KMS-11 (cell line): ENCODE results near the gene ID3.

Experiments
- H2AFZ ChIP-seq: fragments of 200-600 bp; sonication (generic); 2 replicates; pipeline ENCODE4 v1.6.1; 2016; ENCODE audit warnings: antibody characterized with exemption, mixed run types, low read depth
- H3K27ac ChIP-seq: fragments of 200-600 bp; sonication (generic); 2 replicates; pipeline ENCODE4 v1.6.1; 2016; ENCODE audit warnings: mild to moderate bottlenecking, mixed run types
- H3K27me3 ChIP-seq: fragments of 200-600 bp; sonication (generic); 2 replicates; pipeline ENCODE4 v1.6.1; 2017; ENCODE audit warnings: mild to moderate bottlenecking, low read depth, mixed run types, moderate library complexity; ENCODE audit not compliant: insufficient read depth
- H3K36me3 ChIP-seq: fragments of 200-600 bp; sonication (generic); 2 replicates; pipeline ENCODE4 v1.6.1; 2017; ENCODE audit warnings: mild to moderate bottlenecking, mixed run types; ENCODE audit not compliant: insufficient read depth
- H3K4me1 ChIP-seq: fragments of 200-600 bp; sonication (generic); 2 replicates; pipeline ENCODE4 v1.6.1; 2016; ENCODE audit warnings: mild to moderate bottlenecking, low read depth, mixed run types; ENCODE audit not compliant: poor library complexity, severe bottlenecking
- H3K4me2 ChIP-seq: fragments of 200-600 bp; sonication (generic); 2 replicates; pipeline ENCODE4 v1.7.0; 2016; ENCODE audit warnings: mild to moderate bottlenecking, mixed run types
- H3K4me3 ChIP-seq: fragments of 200-600 bp; sonication (generic); IDR thresholded peaks from 2 replicates; pipeline ENCODE4 v1.6.1; 2017; ENCODE audit warnings: low read depth, low read length, mixed read lengths; ENCODE audit not compliant: insufficient read depth
- H3K79me2 ChIP-seq: fragments of 200-600 bp; sonication (generic); 2 replicates; pipeline ENCODE4 v1.6.1; 2016; ENCODE audit warnings: low read depth, mixed run types; ENCODE audit not compliant: insufficient read depth
- H3K9ac ChIP-seq: fragments of 200-600 bp; sonication (generic); 2 replicates; pipeline ENCODE4 v1.6.1; 2016; ENCODE audit warnings: mild to moderate bottlenecking, mixed run types
- H4K20me1 ChIP-seq: fragments of 200-600 bp; sonication (generic); 2 replicates; pipeline ENCODE4 v1.6.1; 2016; ENCODE audit warnings: mild to moderate bottlenecking, mixed run types; ENCODE audit not compliant: insufficient read depth
- TF ChIP-seq, protein P1 (sequence below): fragments of 200-600 bp; sonication (generic); conservative IDR thresholded peaks from 2 replicates; pipeline ENCODE4 v1.6.1; 2017; ENCODE audit warnings: low read depth, mild to moderate bottlenecking, antibody characterized with exemption, low read length, moderate library complexity, mixed read lengths

The ID3 gene

GRCh38 chr1:23526329-23527041, 32.8 kb downstream of the ID3 start:
- H2AFZ ChIP-seq: no peak overlapping the region
- peaks cover 74% of the 10 kb centered on the region for H3K4me1 ChIP-seq
- peak overlapping the region; percentile 87 for H3K27ac ChIP-seq
- H3K4me3 ChIP-seq: peak overlapping the region; percentile 40
- H3K4me2 ChIP-seq: peak overlapping the region; percentile 98
- H4K20me1 ChIP-seq: no peaks in the 10 kb centered on the region
- H3K27me3 ChIP-seq: no peaks in the 10 kb centered on the region
- H3K9ac ChIP-seq: peak overlapping the region; percentile 63; the same call in 1 of the 2 replicates
- H3K79me2 ChIP-seq: peaks cover 78% of the 10 kb centered on the region
- TF ChIP-seq, protein P1, sequence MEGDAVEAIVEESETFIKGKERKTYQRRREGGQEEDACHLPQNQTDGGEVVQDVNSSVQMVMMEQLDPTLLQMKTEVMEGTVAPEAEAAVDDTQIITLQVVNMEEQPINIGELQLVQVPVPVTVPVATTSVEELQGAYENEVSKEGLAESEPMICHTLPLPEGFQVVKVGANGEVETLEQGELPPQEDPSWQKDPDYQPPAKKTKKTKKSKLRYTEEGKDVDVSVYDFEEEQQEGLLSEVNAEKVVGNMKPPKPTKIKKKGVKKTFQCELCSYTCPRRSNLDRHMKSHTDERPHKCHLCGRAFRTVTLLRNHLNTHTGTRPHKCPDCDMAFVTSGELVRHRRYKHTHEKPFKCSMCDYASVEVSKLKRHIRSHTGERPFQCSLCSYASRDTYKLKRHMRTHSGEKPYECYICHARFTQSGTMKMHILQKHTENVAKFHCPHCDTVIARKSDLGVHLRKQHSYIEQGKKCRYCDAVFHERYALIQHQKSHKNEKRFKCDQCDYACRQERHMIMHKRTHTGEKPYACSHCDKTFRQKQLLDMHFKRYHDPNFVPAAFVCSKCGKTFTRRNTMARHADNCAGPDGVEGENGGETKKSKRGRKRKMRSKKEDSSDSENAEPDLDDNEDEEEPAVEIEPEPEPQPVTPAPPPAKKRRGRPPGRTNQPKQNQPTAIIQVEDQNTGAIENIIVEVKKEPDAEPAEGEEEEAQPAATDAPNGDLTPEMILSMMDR: no peak
- peaks cover 13% of the 10 kb centered on the region; the same call in 1 of the 2 replicates for H3K36me3 ChIP-seq

DNA sequence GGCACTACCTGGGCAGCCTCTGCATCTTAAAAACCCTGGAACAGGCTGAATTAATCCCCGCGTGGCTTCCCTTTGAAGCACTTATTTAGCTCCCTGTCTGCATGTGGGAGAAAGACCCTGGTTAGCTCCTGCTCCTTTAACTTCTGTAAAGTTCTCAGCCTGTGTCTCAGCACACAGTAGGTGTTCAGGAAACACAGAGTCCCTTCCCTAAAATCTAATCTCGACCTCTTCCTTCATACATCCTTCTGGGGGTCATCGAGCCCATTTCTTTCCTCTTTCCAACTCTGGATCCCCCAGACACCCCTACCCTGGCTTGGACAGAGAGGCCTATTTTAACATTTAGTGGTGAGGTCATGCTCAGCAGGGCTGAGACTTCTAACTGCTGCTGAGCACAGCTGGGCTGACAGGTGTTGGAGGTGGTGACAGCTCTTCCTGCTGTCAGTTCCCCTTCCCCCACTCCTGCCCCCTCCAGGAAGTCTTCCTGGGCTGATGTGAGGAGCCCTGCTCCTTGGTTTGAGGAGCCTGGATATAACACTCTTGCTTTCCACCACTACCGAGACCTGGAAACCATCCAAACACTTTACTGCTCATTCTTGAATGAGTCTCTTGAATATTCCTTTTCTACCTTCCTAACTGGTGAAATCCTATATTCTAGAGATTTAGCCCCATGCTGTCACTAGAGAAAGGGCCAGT, 33.6 kb downstream of the ID3 start:
- Histone ChIP-seq H4K20me1 (no peaks in the 10 kb centered on the region), H2AFZ (no peak overlapping the region), H3K4me1 (peaks cover 74% of the 10 kb centered on the region), H3K36me3 (peaks cover 13% of the 10 kb centered on the region; the same call in 1 of the 2 replicates), H3K27me3 (no peaks in the 10 kb centered on the region), H3K79me2 (peaks cover 81% of the 10 kb centered on the region), H3K27ac (peak overlapping the region; percentile 87), H3K4me3 (peak overlapping the region; percentile 40), H3K4me2 (peak overlapping the region; percentile 98), H3K9ac (peak overlapping the region; percentile 63; the same call in 1 of the 2 replicates)
- TF ChIP-seq, protein P1: no peak

DNA sequence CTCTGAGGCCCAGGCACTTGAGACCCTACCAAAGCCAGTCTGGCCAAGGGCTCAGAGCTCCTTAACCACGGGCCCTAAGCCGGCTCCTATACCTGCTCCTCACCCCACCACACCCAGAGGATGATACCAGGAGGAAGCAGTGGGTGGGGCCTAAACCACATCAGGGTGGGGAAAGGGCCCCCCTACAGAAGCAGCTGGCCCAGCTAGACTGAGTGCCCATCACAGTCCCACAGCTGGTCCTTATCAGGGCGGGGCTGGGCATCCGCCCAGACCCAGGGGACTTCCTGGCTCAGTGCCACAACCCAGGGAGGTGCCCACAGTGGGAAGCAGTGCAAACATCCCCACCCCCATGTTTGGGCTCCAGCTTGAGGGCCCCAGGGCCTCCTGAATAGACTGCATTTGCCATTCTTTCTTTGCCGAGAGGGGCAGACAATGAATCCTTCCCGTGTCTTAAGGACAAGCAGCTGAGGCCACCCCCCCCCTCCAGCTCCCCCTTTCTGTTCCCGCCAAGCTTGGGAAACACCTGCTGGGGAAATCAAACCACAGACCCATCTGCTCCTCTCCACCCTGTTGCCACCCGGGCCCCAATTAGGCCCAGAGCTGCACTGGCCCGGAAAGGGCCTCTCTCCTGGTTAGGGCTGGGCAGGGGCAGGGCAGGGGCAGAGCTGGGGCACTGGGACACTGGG, 34.4 kb downstream of the ID3 start:
- Histone ChIP-seq H3K27ac (peak overlapping the region; percentile 87), H3K4me1 (peaks cover 74% of the 10 kb centered on the region), H4K20me1 (no peaks in the 10 kb centered on the region), H3K27me3 (no peaks in the 10 kb centered on the region), H2AFZ (no peak overlapping the region), H3K4me2 (peak overlapping the region; percentile 98), H3K4me3 (no peak overlapping the region), H3K36me3 (peaks cover 13% of the 10 kb centered on the region; the same call in 1 of the 2 replicates), H3K9ac (peak overlapping the region; percentile 63; the same call in 1 of the 2 replicates), H3K79me2 (peaks cover 73% of the 10 kb centered on the region)
- TF ChIP-seq, protein P1: no peak

DNA sequence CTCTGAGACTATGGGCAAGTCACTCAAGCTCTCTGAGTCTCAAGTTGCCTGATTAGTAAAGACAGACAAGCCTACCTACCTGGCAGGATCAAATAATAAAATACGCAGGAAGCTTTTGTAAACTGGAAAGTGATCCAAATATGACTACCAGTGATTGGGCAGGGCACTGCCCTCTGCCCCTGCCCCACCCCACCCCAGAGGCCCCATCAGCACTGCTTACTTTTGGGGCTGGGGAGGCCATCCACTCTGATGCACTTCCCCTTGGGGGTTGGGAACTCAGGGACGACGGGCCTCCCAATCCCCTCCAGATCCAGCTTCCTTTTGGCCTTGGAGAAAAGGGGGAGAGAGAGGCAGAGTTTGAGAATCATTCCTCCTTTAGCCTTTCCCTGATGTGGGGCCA, 35.1 kb downstream of the ID3 start:
- Histone ChIP-seq H3K4me2 (peak overlapping the region; percentile 98), H3K9ac (no peak overlapping the region), H3K27ac (peak overlapping the region; percentile 87), H2AFZ (no peak overlapping the region), H3K27me3 (no peaks in the 10 kb centered on the region), H4K20me1 (no peaks in the 10 kb centered on the region), H3K4me3 (no peak overlapping the region), H3K4me1 (peaks cover 73% of the 10 kb centered on the region), H3K36me3 (peaks cover 14% of the 10 kb centered on the region), H3K79me2 (peaks cover 70% of the 10 kb centered on the region)
- TF ChIP-seq, protein P1: no peak
